ENCODE measurements around the gene CELF5. TPM values are rescaled to one million over a fixed set of nuclear protein-coding genes. Genes with fewer than 3 reads are reported as not detected.
"Not testable (repeated sequence)": the region's sequence is repeated elsewhere in the genome, so short reads cannot be mapped to it uniquely, and the experiment has no call there.

Gene CELF5
- total RNA-seq, 4 donors from 2014 or later: not detected

DNA sequence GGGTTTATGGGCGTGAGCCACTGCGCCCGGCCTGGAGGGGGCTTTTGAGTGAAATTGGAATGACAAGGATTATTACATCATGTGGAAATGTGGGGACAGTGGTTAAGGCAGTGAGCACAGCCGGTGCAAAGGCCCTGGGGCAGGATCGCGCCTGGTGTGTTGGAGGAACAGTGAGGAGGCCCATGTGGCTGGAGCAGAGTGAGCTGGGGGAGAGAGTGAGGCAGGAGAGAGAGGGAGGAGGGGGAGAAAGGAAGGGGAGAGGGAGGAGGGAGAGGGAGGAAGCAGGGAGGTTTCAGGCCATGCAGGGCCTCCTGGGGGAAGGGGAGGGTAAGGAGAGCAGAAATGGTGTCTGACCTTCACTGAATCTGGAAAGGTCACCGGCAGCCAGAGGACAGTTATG, 11.3 kb upstream of the CELF5 start:
- TF ChIP-seq, protein P1, sequence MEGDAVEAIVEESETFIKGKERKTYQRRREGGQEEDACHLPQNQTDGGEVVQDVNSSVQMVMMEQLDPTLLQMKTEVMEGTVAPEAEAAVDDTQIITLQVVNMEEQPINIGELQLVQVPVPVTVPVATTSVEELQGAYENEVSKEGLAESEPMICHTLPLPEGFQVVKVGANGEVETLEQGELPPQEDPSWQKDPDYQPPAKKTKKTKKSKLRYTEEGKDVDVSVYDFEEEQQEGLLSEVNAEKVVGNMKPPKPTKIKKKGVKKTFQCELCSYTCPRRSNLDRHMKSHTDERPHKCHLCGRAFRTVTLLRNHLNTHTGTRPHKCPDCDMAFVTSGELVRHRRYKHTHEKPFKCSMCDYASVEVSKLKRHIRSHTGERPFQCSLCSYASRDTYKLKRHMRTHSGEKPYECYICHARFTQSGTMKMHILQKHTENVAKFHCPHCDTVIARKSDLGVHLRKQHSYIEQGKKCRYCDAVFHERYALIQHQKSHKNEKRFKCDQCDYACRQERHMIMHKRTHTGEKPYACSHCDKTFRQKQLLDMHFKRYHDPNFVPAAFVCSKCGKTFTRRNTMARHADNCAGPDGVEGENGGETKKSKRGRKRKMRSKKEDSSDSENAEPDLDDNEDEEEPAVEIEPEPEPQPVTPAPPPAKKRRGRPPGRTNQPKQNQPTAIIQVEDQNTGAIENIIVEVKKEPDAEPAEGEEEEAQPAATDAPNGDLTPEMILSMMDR (IDR thresholded peaks at IDR 0.05): no peak
- TF ChIP-seq POLR2A (IDR thresholded peaks at IDR 0.05): no peak
- H3K27me3 ChIP-seq: no peaks in the 10 kb centered on the region
- H3K4me1 ChIP-seq: no peaks in the 10 kb centered on the region
- DNase-seq: no peak
- intact Hi-C loops (cut with DNase I): no loop called here
- 87 to 88% methylated on average over 7 of the region's 7 CpGs for WGBS, 2 donors
- no peaks in the 10 kb centered on the region for H3K9me3 ChIP-seq
- no peak overlapping the region for H3K4me3 ChIP-seq
- no peak overlapping the region for H3K27ac ChIP-seq
- H3K36me3 ChIP-seq: peaks cover 0 to 12% (median 4%) of the 10 kb centered on the region in 3 donors

DNA sequence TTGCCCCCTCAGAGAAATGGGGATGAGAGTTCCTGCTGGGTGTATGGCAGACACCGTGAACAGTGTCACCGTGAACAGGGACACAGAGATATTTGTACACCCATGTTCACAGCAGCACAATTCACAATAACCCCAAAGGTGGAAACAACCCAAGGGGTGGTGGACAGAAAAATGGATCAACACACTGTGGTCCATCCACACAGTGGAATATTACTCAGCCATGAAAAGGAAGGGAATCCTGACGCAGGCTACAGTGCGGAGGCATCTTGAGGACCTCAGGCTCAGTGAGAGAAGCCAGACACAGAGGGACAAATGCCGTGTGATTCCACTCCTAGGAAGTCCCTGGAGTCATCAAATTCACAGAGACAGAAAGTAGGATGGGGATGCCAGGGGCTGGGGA, 7.6 kb upstream of the CELF5 start:
- Histone ChIP-seq H3K4me3 (no peak overlapping the region), H3K9me3 (no peaks in the 10 kb centered on the region), H3K4me1 (no peaks in the 10 kb centered on the region), H3K27me3 (peaks cover 0 to 9% (median 0%) of the 10 kb centered on the region in 4 donors), H3K27ac (no peak overlapping the region), H3K36me3 (no peaks in the 10 kb centered on the region)
- 88 to 98% methylated on average over 5 of the region's 5 CpGs for WGBS, 2 donors
- no peak for DNase-seq
- intact Hi-C loops (cut with DNase I): no loop called here
- TF ChIP-seq, protein P1 (IDR thresholded peaks at IDR 0.05): no peak
- TF ChIP-seq POLR2A (IDR thresholded peaks at IDR 0.05): no peak

DNA sequence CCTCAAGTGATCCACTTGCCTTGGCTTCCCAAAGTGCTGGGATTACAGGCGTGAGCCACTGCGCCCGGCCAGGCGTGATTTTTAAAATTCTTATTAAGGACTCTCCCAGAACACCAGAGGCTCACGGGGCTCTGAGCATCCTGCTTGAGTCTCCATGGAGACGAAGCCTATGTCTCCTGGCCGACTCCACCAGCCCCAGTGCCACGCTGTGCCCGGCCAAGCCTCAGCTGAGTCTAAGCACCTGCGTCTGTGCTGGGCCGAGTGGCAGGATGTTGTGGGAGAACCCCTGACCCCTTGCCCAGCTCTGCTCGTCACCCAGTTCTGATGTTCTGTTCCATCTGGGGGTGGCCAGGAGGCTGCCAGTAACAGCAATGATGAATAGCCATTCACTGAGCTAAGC, 3.9 kb upstream of the CELF5 start:
- peaks cover 0 to 45% (median 4%) of the 10 kb centered on the region in 4 donors for H3K27me3 ChIP-seq
- no peak for DNase-seq
- H3K4me3 ChIP-seq: no peak overlapping the region
- intact Hi-C loops (cut with DNase I): no loop called here
- H3K27ac ChIP-seq: no peak overlapping the region
- no peaks in the 10 kb centered on the region for H3K9me3 ChIP-seq
- no peaks in the 10 kb centered on the region for H3K36me3 ChIP-seq
- TF ChIP-seq, protein P1 (IDR thresholded peaks at IDR 0.05): no peak
- TF ChIP-seq POLR2A (IDR thresholded peaks at IDR 0.05): no peak
- 66 to 89% methylated on average over 1 to 11 of the region's 12 CpGs for WGBS, 2 donors
- peaks cover 0 to 13% (median 0%) of the 10 kb centered on the region in 3 donors for H3K4me1 ChIP-seq

DNA sequence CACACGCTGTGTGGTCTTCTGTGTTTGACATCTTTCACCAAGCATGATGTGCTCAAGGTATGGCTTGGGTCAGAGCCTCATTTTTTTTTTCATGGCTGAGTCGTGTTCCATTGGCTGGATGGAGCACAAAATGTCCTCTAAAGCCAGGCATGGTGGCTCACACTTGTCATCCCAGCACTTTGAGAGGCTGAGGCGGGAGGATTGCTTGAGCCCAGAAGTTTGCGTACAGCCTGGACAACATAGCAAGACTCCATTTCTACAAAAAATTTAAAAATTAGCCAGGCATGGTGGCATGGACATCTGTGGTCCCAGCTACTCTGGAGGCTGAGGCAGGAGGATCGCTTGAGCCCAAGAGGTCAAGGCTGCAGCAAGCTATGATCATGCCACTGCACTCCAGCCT, 2.9 kb upstream of the CELF5 start:
- H3K4me3 ChIP-seq; intact Hi-C loops (cut with DNase I); H3K9me3 ChIP-seq; H3K27ac ChIP-seq; H3K36me3 ChIP-seq; DNase-seq: not testable (repeated sequence)
- WGBS, 2 donors: 86 to 88% methylated on average over 4 of the region's 5 CpGs
- H3K27me3 ChIP-seq: peaks cover 0 to 55% (median 7%) of the 10 kb centered on the region in 4 donors
- peaks cover 0 to 13% (median 0%) of the 10 kb centered on the region in 3 donors for H3K4me1 ChIP-seq

DNA sequence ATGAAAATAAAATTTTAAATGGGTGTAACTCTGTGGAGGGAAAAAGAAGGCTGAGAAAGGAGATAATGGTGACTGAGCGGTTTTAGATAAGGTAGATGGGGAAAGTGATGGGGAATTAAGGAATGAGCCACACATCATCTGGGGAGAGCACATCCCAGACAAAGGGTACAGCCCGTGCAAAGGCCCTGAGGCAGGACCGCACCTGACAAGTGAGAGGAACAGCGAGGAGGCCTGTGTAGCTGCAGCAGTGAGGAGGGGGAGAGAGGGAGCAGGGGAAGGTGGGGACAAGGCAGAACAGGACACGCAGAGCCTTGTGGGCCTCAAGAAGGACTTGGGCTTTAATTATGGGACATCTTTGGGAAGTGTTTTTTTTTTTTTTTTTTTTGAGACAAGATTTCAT, 1.8 kb upstream of the CELF5 start:
- H3K36me3 ChIP-seq: no peaks in the 10 kb centered on the region
- peaks cover 0 to 13% (median 0%) of the 10 kb centered on the region in 3 donors for H3K4me1 ChIP-seq
- no peak for DNase-seq
- no peaks in the 10 kb centered on the region for H3K9me3 ChIP-seq
- H3K4me3 ChIP-seq: no peak overlapping the region
- no peak overlapping the region for H3K27ac ChIP-seq
- H3K27me3 ChIP-seq: peaks cover 0 to 67% (median 7%) of the 10 kb centered on the region in 4 donors
- WGBS, 2 donors: 84% methylated on average over 5 of the region's 5 CpGs
- intact Hi-C loops (cut with DNase I): no loop called here
- no peak for TF ChIP-seq POLR2A (IDR thresholded peaks at IDR 0.05)
- TF ChIP-seq, protein P1 (IDR thresholded peaks at IDR 0.05): no peak

DNA sequence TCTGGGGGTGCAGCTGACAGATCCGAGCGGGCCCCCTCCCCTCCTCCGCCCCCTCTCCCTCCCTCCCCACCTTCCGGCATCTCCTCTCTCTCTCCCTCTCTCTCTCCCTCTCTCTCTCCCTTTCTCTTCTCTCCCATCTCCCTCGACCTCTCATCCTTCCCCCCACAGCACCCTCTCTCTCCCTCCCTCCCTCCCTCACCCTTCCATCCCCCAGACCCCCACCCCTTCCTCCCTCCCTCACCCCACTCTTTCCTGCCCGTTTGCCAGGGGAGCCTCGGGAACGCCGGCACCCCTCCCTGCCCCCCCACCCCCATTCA, 666 bp downstream of the CELF5 start:
- no peak for DNase-seq
- intact Hi-C loops (cut with DNase I): no loop called here
- Histone ChIP-seq H3K27me3 (peaks cover 0 to 91% (median 12%) of the 10 kb centered on the region in 4 donors), H3K4me3 (no peak overlapping the region), H3K36me3 (no peaks in the 10 kb centered on the region), H3K27ac (no peak overlapping the region), H3K4me1 (peaks cover 0 to 13% (median 0%) of the 10 kb centered on the region in 3 donors), H3K9me3 (no peaks in the 10 kb centered on the region)
- TF ChIP-seq, protein P1 (IDR thresholded peaks at IDR 0.05): no peak
- TF ChIP-seq POLR2A (IDR thresholded peaks at IDR 0.05): no peak
- 0% methylated on average over 3 of the region's 9 CpGs; no CpG with 5 or more reads in 1 of the 2 donors for WGBS, 2 donors

All from esophagus squamous epithelium (tissue), 5 donors.